Adrenal gland (tissue), 5 donors: Measurements from ENCODE around the gene FCN1.

ENCODE experiments used
- CTCF ChIP-seq, 6 experiments: fragments of 450-650 bp in 4 of 6; fragments of 200-600 bp in 2 of 6; sonication (generic) in 1 of 6; IDR thresholded peaks; 1 replicate in 5 of 6; 2 replicates in 1 of 6; pipeline versions ENCODE4 v1.5.1 to v1.8.0; 2016 to 2021; ENCODE audit warnings: antibody characterized with exemption in 6 of 6, mild to moderate bottlenecking in 2 of 6, moderate library complexity in 1 of 6
- POLR2A ChIP-seq, 2 donors: fragments of 450-650 bp; IDR thresholded peaks; one replicate each; pipeline ENCODE4 v1.6.1; 2017; ENCODE audit warnings: antibody characterized with exemption in 2 of 2, mild to moderate bottlenecking in 2 of 2, moderate library complexity in 1 of 2
- donor health status: DM: no; HTN: no; CAD: no.

GRCh38 chr9:134939836-134940235 is 22.1 kb upstream of the FCN1 start:
- no peak for TF ChIP-seq CTCF (IDR thresholded peaks at IDR 0.05)
- TF ChIP-seq POLR2A (IDR thresholded peaks at IDR 0.05), result no peak
